Aorta (tissue), 5 donors: Measurements from ENCODE around the gene GDE1. TPM values are rescaled to one million over a fixed set of nuclear protein-coding genes. Genes with fewer than 3 reads are reported as not detected.

ENCODE experiments used
- ATAC-seq: fragments of 200-7000 bp; cut with Tn5 transposase; one replicate; pipeline ENCODE4 v1.9.1; 2022; ENCODE audit warnings: moderate library complexity; ENCODE audit not compliant: low FRiP score
- DNase-seq, 2 donors: peaks; one replicate each; pipeline ENCODE4 v3.0.0-alpha.2; 2020
- H3K27ac ChIP-seq, 2 donors: one replicate each; pipeline ENCODE4 v1.5.1; 2013; ENCODE audit warnings: low read length in 2 of 2, mild to moderate bottlenecking in 2 of 2, moderate library complexity in 2 of 2, control low read depth in 1 of 2, inconsistent platforms in 1 of 2, low read depth in 1 of 2
- H3K27me3 ChIP-seq, 2 donors: one replicate each; pipeline ENCODE4 v1.6.1; 2013; ENCODE audit warnings: control low read depth in 1 of 2, low read length in 1 of 2, mild to moderate bottlenecking in 1 of 2, moderate library complexity in 1 of 2; ENCODE audit not compliant: insufficient read depth in 2 of 2, control insufficient read depth in 1 of 2
- H3K36me3 ChIP-seq, 2 donors: one replicate each; pipeline ENCODE4 v1.6.1; 2013; ENCODE audit warnings: control low read depth in 1 of 2, low read length in 1 of 2, mild to moderate bottlenecking in 1 of 2; ENCODE audit not compliant: insufficient read depth in 2 of 2, control insufficient read depth in 1 of 2
- H3K4me1 ChIP-seq, 2 donors: one replicate each; pipeline ENCODE4 v1.6.1; 2013; ENCODE audit warnings: low read length in 2 of 2, control low read depth in 1 of 2, mild to moderate bottlenecking in 1 of 2, moderate library complexity in 1 of 2; ENCODE audit not compliant: insufficient read depth in 2 of 2, control insufficient read depth in 1 of 2
- H3K4me3 ChIP-seq, 2 donors: one replicate each; pipeline ENCODE4 v1.5.1; 2013; ENCODE audit warnings: low read length in 2 of 2, control low read depth in 1 of 2, mild to moderate bottlenecking in 1 of 2
- H3K9me3 ChIP-seq: one replicate; pipeline ENCODE4 v1.6.1; 2013; ENCODE audit warnings: mild to moderate bottlenecking, low read length; ENCODE audit not compliant: control insufficient read depth
- WGBS, 2 donors: extraction: QIAGEN DNeasy Blood & Tissue Kit; methylation state at CpG; one replicate each; pipeline ENCODE4 v1.1.7; 2013; 5-methylcytosine and 5-hydroxymethylcytosine counted together
- intact Hi-C, 2 donors: fragments of 100-400 bp; cut with DNase I; formaldehyde crosslinking; loops; one replicate each; pipeline versions ENCODE4 v1.14.2 to v1.15.0; 2022
- polyA plus RNA-seq, 2 donors: library from polyadenylated mRNA; stranded (reverse); fragments of 200-250 nt; gene quantifications; one replicate each; pipeline ENCODE4 v1.2.3, GENCODE V29; 2013
- total RNA-seq, 2 donors: library from RNA; stranded (reverse); fragmentation: NEBNext Ultra II Directional; extraction: Animal tissue kit (Norgen Biotek cat#: 25700); gene quantifications; one replicate each; pipeline ENCODE4 v1.2.1, GENCODE V29; 2021
- donor health status: healthy with polysubstance abuse.
- donor health status: Bipolar disorder and iron deficiency.
- donor health status: DM: no; HTN: no; CAD: no.
- donor health status: DM: no; HTN: no; CAD: no.
- donor health status: DM: yes; HTN: yes; CAD: no.

GDE1 gene
- total and polyA plus RNA-seq, 4 donors: 33.5 to 55.0 (median 40.8) TPM

GRCh38 chr16:19527161-19527560 lies 5.3 kb upstream of the GDE1 start:
- H3K36me3 ChIP-seq: peaks cover 0 to 4% of the 10 kb centered on the region in 2 donors
- no peak for DNase-seq
- H3K4me1 ChIP-seq: no peaks in the 10 kb centered on the region
- intact Hi-C loops: no loop called here
- no peaks in the 10 kb centered on the region for H3K27me3 ChIP-seq
- H3K27ac ChIP-seq: no peak overlapping the region
- no peak overlapping the region for H3K4me3 ChIP-seq
- ATAC-seq: no peak
- WGBS, 2 donors: 89 to 90% methylated on average over 1 of the region's 1 CpG
- no peaks in the 10 kb centered on the region for H3K9me3 ChIP-seq

DNA sequence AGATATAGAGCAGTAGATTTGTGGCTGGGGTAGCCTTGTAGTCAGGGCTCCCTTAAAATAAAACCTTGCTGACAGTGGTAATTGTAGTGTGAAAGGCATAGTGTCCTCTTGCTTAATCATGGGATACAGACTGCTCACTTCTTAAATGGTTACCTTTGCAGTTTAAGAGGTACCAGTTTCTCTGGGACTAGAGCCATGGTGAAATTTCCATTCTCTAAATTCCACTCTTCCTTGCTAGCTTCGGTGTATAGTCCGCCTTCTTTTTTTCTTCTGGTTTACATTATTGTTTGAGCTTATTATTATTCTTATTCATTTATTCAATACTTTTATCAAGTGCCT lies 3.5 kb upstream of the GDE1 start:
- ATAC-seq: no peak
- intact Hi-C loops: no loop called here
- H3K4me3 ChIP-seq: no peak overlapping the region

DNA sequence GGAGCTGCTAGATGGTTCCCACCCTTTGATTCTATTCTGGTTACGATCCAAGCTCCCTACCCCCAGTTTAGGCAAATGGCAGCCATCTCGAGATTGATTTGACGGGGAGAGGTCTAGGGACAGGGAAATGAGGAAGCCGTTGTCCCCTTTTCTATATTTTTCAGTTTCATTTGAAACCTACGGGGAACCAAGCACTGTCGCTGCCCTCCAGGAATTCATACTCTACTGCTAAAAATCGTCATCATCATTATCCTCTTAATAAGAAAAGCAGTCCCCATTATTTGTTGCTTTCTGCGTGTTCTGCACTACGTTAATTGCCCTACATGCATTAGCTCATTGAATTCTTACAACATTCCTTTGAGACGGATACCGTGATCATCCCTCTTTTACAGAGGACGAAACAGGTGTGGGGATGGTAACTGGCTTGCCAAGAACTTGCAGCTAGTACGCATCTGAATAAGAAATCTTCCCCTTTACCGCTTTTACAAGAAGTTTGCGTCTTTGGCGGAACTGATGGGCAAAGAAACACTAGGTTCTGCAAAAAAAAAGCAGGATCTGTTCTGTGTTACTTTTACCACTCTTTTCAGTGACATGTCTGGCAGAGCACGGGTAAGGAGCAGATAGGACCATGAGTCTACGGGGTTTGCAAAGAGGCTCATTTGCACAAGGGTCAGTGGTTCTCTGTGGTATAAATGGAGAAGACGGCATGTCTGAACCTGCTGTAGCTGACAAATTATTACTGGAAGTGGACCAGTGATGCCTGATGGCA lies 2.9 kb upstream of the GDE1 start:
- peaks cover 0 to 3% of the 10 kb centered on the region in 2 donors for H3K4me1 ChIP-seq
- ATAC-seq: no peak
- H3K9me3 ChIP-seq: no peaks in the 10 kb centered on the region
- no peaks in the 10 kb centered on the region for H3K27me3 ChIP-seq
- WGBS, 2 donors: 1 to 2% methylated on average over 19 of the region's 19 CpGs
- H3K36me3 ChIP-seq: peaks cover 0 to 4% of the 10 kb centered on the region in 2 donors
- no peak overlapping the region for H3K27ac ChIP-seq
- H3K4me3 ChIP-seq: peak overlapping the region; percentile 30 to 87
- intact Hi-C loops: no loop called here
- DNase-seq: no peak

More for the DNA sequence above, 3.5 kb upstream of the GDE1 start:
- DNase-seq: no peak
- WGBS, 2 donors: 39 to 45% methylated on average over 2 of the region's 2 CpGs
- no peak overlapping the region for H3K27ac ChIP-seq
- peaks cover 0 to 4% of the 10 kb centered on the region in 2 donors for H3K36me3 ChIP-seq
- H3K4me1 ChIP-seq: peaks cover 0 to 3% of the 10 kb centered on the region in 2 donors
- H3K27me3 ChIP-seq: no peaks in the 10 kb centered on the region
- H3K9me3 ChIP-seq: no peaks in the 10 kb centered on the region

- ATAC-seq: peak; percentile 1
- H3K27me3 ChIP-seq: no peaks in the 10 kb centered on the region
- intact Hi-C loops: no loop called here
- WGBS, 2 donors: 0 to 1% methylated on average over 10 to 11 of the region's 11 CpGs
- no peak overlapping the region for H3K27ac ChIP-seq
- no peak for DNase-seq
- peaks cover 0 to 4% of the 10 kb centered on the region in 2 donors for H3K36me3 ChIP-seq
- peaks cover 0 to 3% of the 10 kb centered on the region in 2 donors for H3K4me1 ChIP-seq
- peak overlapping the region; percentile 30 to 87 for H3K4me3 ChIP-seq
- no peaks in the 10 kb centered on the region for H3K9me3 ChIP-seq
Measured at GRCh38 chr16:19524356-19524615, 2.4 kb upstream of the GDE1 start.

DNA sequence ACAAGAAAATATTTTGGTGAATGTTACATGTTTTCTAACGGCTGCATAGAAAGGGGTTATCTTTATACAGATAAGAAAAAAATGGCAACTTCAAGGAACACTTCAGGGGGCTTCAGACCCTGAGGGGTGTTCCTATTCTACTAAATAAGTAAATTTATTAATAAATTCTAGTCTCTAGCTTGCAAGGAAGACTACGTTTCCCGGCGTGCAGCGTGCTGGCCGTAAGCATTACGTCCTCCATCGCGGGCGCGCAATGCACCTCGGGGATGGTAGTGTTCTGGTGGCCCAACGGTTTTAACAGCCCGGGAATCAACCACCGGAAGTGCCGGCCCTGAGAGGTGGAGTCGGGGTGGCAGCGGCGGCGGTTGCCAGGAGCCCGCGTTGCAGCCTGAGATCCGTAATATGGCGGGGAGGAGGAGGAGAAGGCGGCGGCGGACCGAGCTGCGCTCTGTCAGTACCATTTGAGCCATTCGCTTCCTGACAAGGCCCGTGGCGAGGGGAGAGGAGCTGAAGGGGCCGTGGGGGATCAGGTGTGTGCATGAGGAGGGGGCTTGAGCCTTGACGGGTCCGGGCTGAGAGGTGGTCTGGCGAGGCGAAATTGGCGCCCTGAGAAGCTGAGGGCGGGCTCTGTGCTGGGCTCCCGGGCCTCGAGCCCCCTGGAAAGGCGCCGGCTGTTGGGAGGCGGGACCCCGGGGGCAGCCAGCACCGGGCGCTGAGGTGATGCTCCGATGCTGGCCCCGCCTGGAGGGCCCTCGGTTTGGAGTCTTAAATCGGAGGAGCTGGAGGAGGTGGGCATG lies 1.9 kb upstream of the GDE1 start, which contains the start of gene CCP110:
Gene CCP110, plus strand, starts transcription at position 384 of the 797 bp plus-strand sequence. CDS start 3,940 bp downstream, outside the sequence.
- Histone ChIP-seq H3K9me3 (no peaks in the 10 kb centered on the region), H3K4me1 (peaks cover 0 to 3% of the 10 kb centered on the region in 2 donors), H3K4me3 (peak within 1 kb of the TSS; percentile 30 to 87), H3K27ac (no peak within 1 kb of the TSS), H3K36me3 (peaks cover 0 to 4% of the 10 kb centered on the region in 2 donors), H3K27me3 (no peaks in the 10 kb centered on the region)
- DNase-seq (peak; percentile 99), ATAC-seq (peak; percentile 96)
- intact Hi-C loops: no loop called here
- 1% methylated on average over 46 to 51 of the region's 51 CpGs for WGBS, 2 donors

DNA sequence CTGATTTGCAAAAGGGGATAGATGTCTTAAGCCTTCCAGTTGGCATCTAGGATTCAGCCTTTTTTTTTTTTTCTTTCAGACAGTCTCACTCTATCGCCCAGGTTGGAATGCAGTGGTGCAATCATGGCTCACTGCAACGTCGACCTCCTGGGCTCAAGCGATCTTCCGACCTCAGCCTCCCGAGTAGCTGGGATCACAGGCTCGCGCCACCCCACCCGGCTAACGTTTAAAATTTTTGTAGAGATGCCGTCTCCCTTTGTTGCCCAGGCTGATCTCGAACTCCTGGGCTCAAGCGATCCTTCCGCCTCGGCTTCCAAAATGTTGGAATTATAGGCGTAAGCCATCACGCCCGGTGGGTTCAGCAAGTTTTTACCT lies 1.3 kb upstream of the GDE1 start:
- Histone ChIP-seq H3K27ac (no peak overlapping the region), H3K4me1 (peaks cover 0 to 3% of the 10 kb centered on the region in 2 donors), H3K4me3 (no peak overlapping the region)

DNA sequence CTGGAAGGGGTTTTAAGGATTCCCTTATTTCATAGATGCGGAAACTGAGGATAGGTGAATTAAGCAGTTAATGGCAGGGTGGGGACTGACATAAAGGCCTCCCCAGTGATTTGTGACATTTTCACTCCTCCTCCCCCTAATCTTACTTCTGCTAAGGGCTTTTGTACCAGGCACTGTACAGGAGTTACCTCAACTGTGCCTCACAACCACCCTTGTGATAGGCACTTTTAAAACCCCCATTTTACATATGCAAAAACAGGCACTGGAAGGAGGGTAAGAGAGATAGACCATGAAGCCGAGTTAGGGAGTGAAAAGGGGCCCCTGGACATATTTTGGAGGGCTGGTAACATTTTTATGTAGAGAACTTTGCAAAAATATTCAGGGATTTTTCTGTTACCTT lies 862 bp upstream of the GDE1 start:
- Histone ChIP-seq H3K9me3 (no peaks in the 10 kb centered on the region), H3K27me3 (no peaks in the 10 kb centered on the region), H3K36me3 (no peaks in the 10 kb centered on the region), H3K4me3 (no peak overlapping the region), H3K4me1 (peaks cover 0 to 3% of the 10 kb centered on the region in 2 donors), H3K27ac (no peak overlapping the region)
- 88 to 94% methylated on average over 2 of the region's 2 CpGs for WGBS, 2 donors
- DNase-seq: no peak
- intact Hi-C loops: no loop called here
- ATAC-seq: no peak

More for the DNA sequence above, 1.3 kb upstream of the GDE1 start:
- WGBS, 2 donors: 75 to 78% methylated on average over 18 of the region's 18 CpGs
- Histone ChIP-seq H3K36me3 (no peaks in the 10 kb centered on the region), H3K27me3 (no peaks in the 10 kb centered on the region), H3K9me3 (no peaks in the 10 kb centered on the region)
- intact Hi-C loops: no loop called here
- DNase-seq (no peak), ATAC-seq (no peak)

DNA sequence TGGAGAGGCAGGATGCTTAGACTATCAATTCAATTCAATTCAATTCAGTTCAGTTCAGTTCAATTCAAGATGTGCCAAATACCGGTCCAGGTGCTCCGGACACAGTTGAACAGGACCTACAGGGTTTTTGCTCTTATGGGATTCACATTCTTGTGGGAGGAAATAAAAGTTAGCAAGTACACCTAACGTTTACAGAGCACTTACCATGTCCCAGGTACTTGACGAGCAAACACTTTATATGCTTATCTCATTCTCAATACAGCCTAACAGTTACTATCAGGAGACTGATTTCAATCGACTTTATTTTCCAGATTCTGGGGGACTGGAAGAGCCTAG lies 467 bp upstream of the GDE1 start:
- DNase-seq: no peak
- Histone ChIP-seq H3K27ac (peak overlapping the region in 1 of 2 donors; percentile 71), H3K27me3 (no peaks in the 10 kb centered on the region), H3K4me3 (no peak overlapping the region), H3K4me1 (peaks cover 0 to 3% of the 10 kb centered on the region in 2 donors), H3K36me3 (no peaks in the 10 kb centered on the region), H3K9me3 (no peaks in the 10 kb centered on the region)
- intact Hi-C loops: no loop called here
- ATAC-seq: no peak
- WGBS, 2 donors: 28 to 36% methylated on average over 5 of the region's 5 CpGs
